Progenitor cell of endocrine pancreas (in vitro differentiated cells): Measurements from ENCODE around the gene AMIGO3. TPM values are rescaled to one million over a fixed set of nuclear protein-coding genes. Genes with fewer than 3 reads are reported as not detected.
"Not testable (repeated sequence)": the region's sequence is repeated elsewhere in the genome, so short reads cannot be mapped to it uniquely, and the experiment has no call there.

Source experiments
- DNase-seq: peaks from one replicate; pipeline ENCODE4 v3.0.0; 2021; ENCODE audit warnings: low spot score; ENCODE audit not compliant: unreplicated experiment
- H3K27ac Mint-ChIP-seq: 2 replicates; pipeline ENCODE4 v1.8.0; 2021; ENCODE audit warnings: mild to moderate bottlenecking, moderate library complexity, mixed read lengths
- H3K27me3 Mint-ChIP-seq: 2 replicates; pipeline ENCODE4 v1.8.0; 2021; ENCODE audit warnings: mixed read lengths
- H3K36me3 Mint-ChIP-seq: 2 replicates; pipeline ENCODE4 v1.8.0; 2022; ENCODE audit warnings: mixed read lengths; ENCODE audit not compliant: insufficient read depth
- H3K4me1 Mint-ChIP-seq: 2 replicates; pipeline ENCODE4 v1.8.0; 2021; ENCODE audit warnings: low read depth, mixed read lengths
- H3K4me3 Mint-ChIP-seq: 2 replicates; pipeline ENCODE4 v1.8.0; 2021; ENCODE audit warnings: low read depth, mild to moderate bottlenecking, moderate library complexity, mixed read lengths
- H3K9me3 Mint-ChIP-seq: 2 replicates; pipeline ENCODE4 v1.8.0; 2021; ENCODE audit warnings: low read depth, mixed read lengths
- total RNA-seq: library from RNA; stranded (reverse); gene quantifications from 2 replicates; pipeline ENCODE4 v1.2.1, GENCODE V29; 2021
- TF ChIP-seq, protein P1 (sequence below): fragments of 200-600 bp; sonication (generic); IDR thresholded peaks from one replicate; pipeline ENCODE4 v1.5.0; 2021; ENCODE audit warnings: antibody characterized with exemption, mild to moderate bottlenecking; ENCODE audit not compliant: unreplicated experiment

AMIGO3 gene
- total RNA-seq, 1 donor from 2014 or later = 0.86 TPM

DNA sequence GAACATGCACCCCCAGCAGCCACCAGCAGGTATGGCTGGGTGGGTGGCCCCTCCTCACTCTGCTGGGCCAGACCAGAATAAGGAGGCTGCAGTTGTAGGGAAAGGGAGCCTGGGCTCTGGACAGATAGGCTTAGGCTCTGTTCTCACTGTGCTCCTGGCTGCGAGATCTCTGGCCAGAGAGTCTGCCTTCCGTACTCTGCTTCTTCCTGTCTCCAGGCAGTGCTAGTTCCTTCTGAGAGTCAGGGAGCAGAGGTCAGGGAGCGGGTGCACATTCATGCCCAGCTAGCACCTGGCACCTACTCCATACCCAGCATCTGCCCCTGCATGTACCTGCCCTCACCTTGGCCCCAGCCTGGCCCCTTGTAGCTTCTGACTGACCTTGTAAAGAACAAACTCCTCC lies 28.0 kb downstream of the AMIGO3 start:
- H3K9me3 Mint-ChIP-seq, H3K36me3 Mint-ChIP-seq, H3K27ac Mint-ChIP-seq, H3K4me3 Mint-ChIP-seq, DNase-seq, H3K27me3 Mint-ChIP-seq: not testable (repeated sequence)
- peaks cover 13% of the 10 kb centered on the region for H3K4me1 Mint-ChIP-seq

DNA sequence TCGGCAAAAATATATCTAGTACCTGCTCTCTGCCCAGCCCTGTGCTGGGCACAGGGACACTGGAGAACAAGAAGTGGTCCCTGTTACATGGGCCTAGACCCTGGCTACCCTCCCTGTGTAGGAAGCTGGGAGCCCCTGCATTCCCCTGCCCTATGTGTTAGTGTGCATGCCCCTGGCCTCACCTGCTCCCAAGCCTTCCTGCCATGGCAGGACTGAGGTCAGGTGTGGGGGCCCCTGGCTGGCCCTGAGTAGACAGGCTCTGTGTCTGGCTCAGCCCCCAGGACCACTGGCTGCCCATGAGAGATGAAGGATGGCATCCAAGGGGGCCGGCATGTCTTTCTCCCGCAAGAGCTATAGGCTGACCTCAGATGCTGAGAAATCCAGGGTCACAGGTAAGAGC lies 28.6 kb downstream of the AMIGO3 start:
- not testable (repeated sequence) for H3K9me3 Mint-ChIP-seq, H3K27me3 Mint-ChIP-seq, DNase-seq, H3K27ac Mint-ChIP-seq, H3K36me3 Mint-ChIP-seq
- peaks cover 15% of the 10 kb centered on the region for H3K4me1 Mint-ChIP-seq
- peak overlapping the region; percentile 96 for H3K4me3 Mint-ChIP-seq

DNA sequence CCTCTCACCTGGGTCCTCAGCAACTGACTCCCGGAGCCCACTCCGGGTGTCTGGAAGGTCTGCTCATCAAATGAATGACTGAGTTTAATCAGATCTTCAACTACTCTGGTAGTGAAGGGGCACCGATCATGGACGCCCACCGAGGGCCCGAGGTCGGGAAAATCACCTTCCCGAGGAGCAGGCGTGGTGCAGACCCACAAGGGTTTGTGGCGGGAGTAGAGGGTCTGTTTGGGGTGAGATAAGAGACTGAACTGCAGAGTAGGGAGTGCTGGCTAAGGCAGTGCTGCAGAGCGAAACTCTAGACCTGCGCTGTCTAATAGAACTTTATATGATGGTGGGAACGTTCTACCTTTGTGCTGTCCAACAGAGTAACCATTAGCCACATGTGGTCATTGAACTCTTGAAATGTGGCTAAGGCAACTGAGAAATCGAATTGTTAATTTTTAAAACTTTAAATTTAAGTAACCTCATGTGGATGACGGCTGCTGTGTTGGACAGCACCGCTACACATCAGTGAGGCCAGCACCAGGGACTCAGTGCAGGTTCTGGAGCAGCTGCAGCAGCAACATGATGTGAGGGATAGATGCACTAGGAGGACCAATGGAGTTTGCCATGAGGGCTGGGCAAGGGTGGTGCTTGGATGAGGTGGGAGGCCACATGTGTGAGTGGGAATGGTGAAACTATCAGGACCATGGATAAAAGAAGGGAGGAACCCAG lies 29.4 kb downstream of the AMIGO3 start:
- not testable (repeated sequence) for H3K27me3 Mint-ChIP-seq, H3K9me3 Mint-ChIP-seq, H3K36me3 Mint-ChIP-seq, DNase-seq
- Mint-ChIP-seq H3K27ac (peak overlapping the region; percentile 98), H3K4me1 (peaks cover 15% of the 10 kb centered on the region), H3K4me3 (peak overlapping the region; percentile 96)

DNA sequence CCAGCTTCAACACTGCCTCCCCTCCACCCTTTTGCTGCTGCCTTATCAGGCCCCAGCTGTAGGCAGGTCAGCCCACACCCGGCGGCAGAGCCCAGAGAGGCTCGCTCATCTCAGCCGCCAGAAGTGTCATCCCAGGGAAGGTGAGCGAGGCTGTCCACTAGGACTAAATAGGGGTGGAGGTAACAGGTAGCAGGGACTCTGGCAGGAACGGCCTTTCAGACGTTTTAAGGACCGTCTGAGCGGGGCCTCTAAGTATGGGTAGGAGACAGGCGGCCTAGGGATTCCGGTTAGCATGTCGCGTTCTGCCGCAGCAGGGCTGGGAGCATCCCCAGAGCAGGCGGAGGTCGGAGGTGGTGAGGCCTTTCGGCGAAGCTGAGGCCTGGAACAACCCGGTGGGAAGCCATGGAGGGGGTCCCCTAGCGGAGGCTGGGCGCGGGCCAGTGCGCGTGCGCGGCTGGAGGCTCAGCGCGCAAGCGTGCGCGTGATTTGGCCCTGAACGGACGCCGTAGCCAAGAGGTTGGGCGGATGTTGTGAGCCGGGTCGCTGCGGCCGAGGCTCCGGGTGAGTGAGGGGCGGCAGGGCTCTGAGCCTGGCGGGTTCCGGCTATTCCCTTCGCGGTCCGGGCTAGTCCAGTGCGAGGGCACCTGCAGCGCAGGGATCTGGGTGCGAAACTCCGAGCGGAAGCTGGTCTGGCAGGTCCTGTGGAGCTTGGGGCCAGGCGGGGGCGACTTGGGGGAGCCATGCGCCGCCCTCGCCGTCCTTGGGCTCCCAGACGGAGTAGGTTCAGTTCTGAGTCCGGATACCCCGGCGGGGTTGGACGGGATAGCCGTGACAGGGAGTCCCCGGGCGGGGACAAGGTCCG lies 30.2 kb downstream of the AMIGO3 start, which contains the start of the genes MST1 and RNF123:
TSS of gene MST1 (minus strand) at position 429 of the 862 bp plus-strand sequence. CDS start 783 bp downstream, outside the sequence.
TSS of gene RNF123 (plus strand) at position 512 of the 862 bp plus-strand sequence. CDS start 1,609 bp downstream, outside the sequence.
- DNase-seq = peak; percentile 92
- H3K27me3 Mint-ChIP-seq = peaks cover 3% of the 10 kb centered on the region

DNA sequence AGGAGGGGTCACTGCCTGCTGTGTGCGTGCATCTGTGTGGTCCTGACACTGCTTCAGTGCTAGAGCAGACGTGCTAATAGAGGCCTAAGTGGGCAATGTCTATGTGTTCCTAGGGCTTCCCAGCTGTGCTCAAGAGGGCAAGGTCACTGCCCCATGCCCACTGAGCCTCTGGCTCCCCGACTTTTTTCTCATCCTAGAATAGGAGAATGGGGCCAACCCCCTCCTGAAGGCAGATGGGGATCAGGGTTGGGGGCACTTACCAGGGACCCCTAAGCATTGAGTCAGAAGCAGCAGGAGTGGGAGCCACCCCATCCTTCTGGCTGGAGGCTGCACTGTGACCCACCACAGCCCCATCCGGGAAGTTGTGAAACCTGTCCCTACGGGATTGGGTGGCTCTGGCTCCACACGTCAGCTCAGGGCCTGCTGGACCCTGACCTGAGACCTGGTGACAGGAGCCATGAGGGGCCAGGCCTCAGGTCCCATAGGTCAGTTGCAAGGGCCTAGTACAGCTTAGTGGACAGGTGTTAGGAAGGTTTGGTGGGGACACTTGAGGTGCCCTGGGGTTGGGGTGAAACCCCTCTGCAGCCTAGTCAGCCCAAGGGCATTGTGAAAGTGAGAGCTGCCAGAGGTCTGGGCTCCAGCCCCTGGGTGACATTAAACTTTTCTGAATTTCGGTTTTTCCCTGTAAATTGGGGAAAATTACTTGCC lies 31.0 kb downstream of the AMIGO3 start:
- not testable (repeated sequence) for H3K9me3 Mint-ChIP-seq, DNase-seq, H3K27me3 Mint-ChIP-seq, H3K36me3 Mint-ChIP-seq
- H3K4me1 Mint-ChIP-seq = peaks cover 15% of the 10 kb centered on the region
- H3K4me3 Mint-ChIP-seq = peak overlapping the region; percentile 96
- peak overlapping the region; percentile 98 for H3K27ac Mint-ChIP-seq

More for the DNA sequence above, 30.2 kb downstream of the AMIGO3 start, which contains the start of the genes MST1 and RNF123:
- no peaks in the 10 kb centered on the region for H3K9me3 Mint-ChIP-seq
- peak within 1 kb of the TSS; percentile 98 for H3K27ac Mint-ChIP-seq
- H3K4me3 Mint-ChIP-seq = peak within 1 kb of the TSS; percentile 96
- peaks cover 15% of the 10 kb centered on the region for H3K4me1 Mint-ChIP-seq
- TF ChIP-seq, protein P1, sequence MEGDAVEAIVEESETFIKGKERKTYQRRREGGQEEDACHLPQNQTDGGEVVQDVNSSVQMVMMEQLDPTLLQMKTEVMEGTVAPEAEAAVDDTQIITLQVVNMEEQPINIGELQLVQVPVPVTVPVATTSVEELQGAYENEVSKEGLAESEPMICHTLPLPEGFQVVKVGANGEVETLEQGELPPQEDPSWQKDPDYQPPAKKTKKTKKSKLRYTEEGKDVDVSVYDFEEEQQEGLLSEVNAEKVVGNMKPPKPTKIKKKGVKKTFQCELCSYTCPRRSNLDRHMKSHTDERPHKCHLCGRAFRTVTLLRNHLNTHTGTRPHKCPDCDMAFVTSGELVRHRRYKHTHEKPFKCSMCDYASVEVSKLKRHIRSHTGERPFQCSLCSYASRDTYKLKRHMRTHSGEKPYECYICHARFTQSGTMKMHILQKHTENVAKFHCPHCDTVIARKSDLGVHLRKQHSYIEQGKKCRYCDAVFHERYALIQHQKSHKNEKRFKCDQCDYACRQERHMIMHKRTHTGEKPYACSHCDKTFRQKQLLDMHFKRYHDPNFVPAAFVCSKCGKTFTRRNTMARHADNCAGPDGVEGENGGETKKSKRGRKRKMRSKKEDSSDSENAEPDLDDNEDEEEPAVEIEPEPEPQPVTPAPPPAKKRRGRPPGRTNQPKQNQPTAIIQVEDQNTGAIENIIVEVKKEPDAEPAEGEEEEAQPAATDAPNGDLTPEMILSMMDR = peak; percentile 38
- peaks cover 2% of the 10 kb centered on the region for H3K36me3 Mint-ChIP-seq

DNA sequence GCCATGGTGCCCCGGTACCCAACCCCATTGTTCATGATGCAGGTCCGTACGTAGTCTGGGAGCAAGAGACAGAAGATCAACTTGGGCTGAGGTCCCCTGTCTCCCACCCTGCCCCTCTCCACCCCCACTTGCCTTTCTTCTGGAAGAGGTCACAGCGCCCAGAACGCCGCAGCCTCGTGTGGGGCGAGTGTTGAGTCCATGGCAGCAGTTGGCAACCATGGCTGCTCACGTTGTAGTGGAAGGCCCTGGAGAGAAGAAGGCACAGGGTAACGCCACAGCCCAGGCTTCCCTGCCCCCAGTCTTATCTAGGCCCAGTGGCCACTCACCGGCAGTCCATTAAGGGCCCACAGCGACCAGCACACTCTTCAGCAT lies 32.1 kb downstream of the AMIGO3 start:
- not testable (repeated sequence) for DNase-seq, H3K9me3 Mint-ChIP-seq, H3K36me3 Mint-ChIP-seq, H3K27me3 Mint-ChIP-seq
- H3K27ac Mint-ChIP-seq = peak overlapping the region; percentile 88
- peak overlapping the region; percentile 75 for H3K4me3 Mint-ChIP-seq
- H3K4me1 Mint-ChIP-seq = peaks cover 15% of the 10 kb centered on the region

DNA sequence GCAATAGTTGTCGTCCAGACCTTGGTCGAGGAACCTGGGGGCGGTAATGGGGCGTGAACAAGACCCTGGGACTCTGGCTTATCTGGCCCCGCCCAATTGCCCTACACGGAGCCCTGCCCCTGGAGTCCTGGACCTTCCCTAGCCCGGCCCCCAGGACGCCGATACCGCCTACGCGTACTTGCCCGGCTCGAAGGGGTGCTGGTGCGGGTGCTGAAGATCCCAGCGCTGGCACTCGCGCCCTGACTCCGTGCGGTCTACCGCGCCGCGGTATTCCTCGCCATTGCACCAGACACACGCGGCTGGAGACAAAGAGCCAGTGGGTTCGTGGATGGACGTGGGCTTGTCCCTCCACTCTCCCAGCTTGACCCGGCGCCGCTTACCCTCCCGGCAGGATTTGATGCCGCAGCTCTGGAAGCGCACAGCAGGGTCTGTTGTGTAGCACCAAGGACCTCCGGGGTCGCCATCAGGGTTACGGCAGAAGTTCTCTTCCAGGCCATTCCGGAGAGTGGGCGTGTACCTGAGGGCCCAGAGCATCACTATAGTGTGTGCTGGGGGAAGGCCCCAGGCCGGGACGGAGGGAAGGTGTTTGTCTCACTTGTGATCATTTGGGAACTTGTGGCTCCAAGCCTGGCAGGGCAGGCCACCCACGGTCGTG lies 32.6 kb downstream of the AMIGO3 start:
- peak overlapping the region; percentile 75 for H3K4me3 Mint-ChIP-seq
- DNase-seq = peak; percentile 64
- H3K27me3 Mint-ChIP-seq, H3K9me3 Mint-ChIP-seq, H3K36me3 Mint-ChIP-seq: not testable (repeated sequence)
- H3K27ac Mint-ChIP-seq = peak overlapping the region; percentile 88
- H3K4me1 Mint-ChIP-seq = peaks cover 15% of the 10 kb centered on the region

DNA sequence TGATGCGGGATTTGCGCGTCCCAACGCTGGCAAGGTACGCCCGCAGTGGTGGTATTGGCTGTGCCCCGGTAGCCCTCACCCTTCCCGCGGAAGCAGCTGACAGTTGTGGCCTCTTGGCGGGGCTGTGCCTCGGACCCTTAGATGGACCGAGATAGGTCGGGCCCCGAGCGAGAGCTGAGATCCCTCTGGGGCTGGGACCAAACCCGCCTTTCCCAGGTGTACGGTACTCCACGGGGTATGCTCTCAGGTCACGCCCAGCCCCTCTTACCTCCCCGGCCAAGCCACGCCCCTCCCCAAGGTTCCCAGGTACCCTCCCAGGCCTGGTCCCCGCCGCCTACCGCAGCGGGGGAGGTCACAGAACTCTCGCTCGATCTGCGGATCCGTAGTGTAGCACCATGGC lies 33.1 kb downstream of the AMIGO3 start:
- DNase-seq = peak; percentile 54
- not testable (repeated sequence) for H3K9me3 Mint-ChIP-seq, H3K27me3 Mint-ChIP-seq, H3K27ac Mint-ChIP-seq, H3K36me3 Mint-ChIP-seq
- H3K4me3 Mint-ChIP-seq = peak overlapping the region; percentile 75
- H3K4me1 Mint-ChIP-seq = peaks cover 15% of the 10 kb centered on the region

DNA sequence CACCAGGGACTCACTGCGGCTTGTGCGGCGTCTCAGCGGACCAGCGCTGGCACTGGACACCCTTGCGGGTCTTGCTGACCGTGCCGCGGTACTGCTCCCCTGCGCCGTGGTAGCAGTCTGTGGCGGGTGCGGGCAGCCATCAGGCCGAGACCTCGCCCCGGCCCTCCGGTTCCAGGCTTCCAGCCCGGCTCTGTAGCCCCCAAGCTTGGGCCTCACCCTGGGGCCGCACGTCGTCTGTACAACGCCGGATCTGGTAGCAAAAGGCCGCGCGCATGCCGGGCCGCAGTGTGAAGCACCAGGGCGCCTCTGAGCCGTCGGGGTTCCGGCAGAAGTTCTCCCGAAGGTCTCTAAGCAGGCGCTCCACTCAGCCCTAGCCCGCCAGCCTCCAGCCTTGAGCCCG lies 33.6 kb downstream of the AMIGO3 start:
- not testable (repeated sequence) for DNase-seq, H3K27ac Mint-ChIP-seq, H3K9me3 Mint-ChIP-seq, H3K36me3 Mint-ChIP-seq, H3K27me3 Mint-ChIP-seq
- H3K4me3 Mint-ChIP-seq = peak overlapping the region; percentile 75
- H3K4me1 Mint-ChIP-seq = peaks cover 15% of the 10 kb centered on the region

DNA sequence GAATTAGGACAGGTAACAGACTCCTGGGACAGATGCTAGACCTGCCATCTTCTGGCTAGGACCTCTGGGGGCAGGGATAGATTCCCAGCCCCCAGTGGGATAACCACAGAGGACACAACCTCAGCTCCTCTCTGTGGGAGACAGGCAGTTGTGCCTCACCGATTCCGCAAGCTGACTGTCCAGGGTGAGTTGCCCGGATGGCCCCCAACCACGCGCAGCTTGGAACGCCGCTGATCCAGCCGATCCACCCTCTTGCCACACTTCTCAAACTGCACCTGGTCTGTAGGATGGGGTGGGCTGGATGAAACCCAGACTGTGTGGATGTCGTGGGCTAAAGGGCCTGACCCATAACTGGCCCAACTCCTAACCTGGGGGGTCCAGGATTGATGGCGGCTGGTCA lies 34.4 kb downstream of the AMIGO3 start:
- not testable (repeated sequence) for H3K36me3 Mint-ChIP-seq, H3K27me3 Mint-ChIP-seq, H3K27ac Mint-ChIP-seq, H3K9me3 Mint-ChIP-seq, H3K4me3 Mint-ChIP-seq, DNase-seq
- H3K4me1 Mint-ChIP-seq = peaks cover 11% of the 10 kb centered on the region

DNA sequence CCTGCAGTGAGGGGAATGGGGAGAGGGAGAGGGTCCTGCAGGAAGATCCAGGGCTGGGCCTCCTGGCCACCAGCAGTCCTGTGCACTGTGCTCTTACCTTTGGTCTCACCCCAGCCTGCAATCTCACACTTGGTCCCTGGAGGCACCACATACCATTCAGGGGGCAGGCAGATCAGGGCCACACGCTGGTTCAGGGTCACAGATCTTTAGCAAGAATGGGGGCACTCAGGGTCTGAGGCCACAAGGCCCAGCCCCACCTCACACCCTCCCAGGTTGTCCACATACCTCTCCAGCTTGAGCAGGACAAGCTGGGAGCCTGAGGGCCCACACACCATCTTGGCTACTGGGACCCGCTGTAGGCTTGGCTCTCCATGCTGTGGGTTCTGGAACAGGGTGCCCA lies 35.0 kb downstream of the AMIGO3 start:
- not testable (repeated sequence) for H3K27ac Mint-ChIP-seq, H3K36me3 Mint-ChIP-seq, H3K4me3 Mint-ChIP-seq, DNase-seq, H3K4me1 Mint-ChIP-seq, H3K9me3 Mint-ChIP-seq, H3K27me3 Mint-ChIP-seq
